GM21619 (cell line): ENCODE results near the gene KRTAP29-1.
"Not testable (repeated sequence)": the region's sequence is repeated elsewhere in the genome, so short reads cannot be mapped to it uniquely, and the experiment has no call there.

ENCODE experiments used
- ATAC-seq: cut with Tn5 transposase; IDR thresholded peaks from one replicate; pipeline ENCODE4 v1.9.1; 2021; ENCODE audit not compliant: unreplicated experiment

Gene KRTAP29-1

GRCh38 chr17:41301916-41302901 lies at the start of gene KRTAP29-1:
Gene KRTAP29-1 (minus strand): TSS chr17:41302851. CDS start chr17:41302851, 0 bp downstream.
- ATAC-seq, result no peak

- no peak for ATAC-seq
Observed at GRCh38 chr17:41351177-41351576, 48.5 kb upstream of the KRTAP29-1 start.

- ATAC-seq, result not testable (repeated sequence)
Observed at GRCh38 chr17:41350381-41350878, 47.8 kb upstream of the KRTAP29-1 start, which contains the start of gene KRT33A. Gene KRT33A (minus strand): TSS chr17:41350828. CDS start chr17:41350767, 61 bp downstream.

GRCh38 chr17:41347869-41348760 lies 45.5 kb upstream of the KRTAP29-1 start:
- ATAC-seq, result no peak

- ATAC-seq, result not testable (repeated sequence)
Observed at GRCh38 chr17:41346421-41346820, 43.8 kb upstream of the KRTAP29-1 start.

- no peak for ATAC-seq
Observed at GRCh38 chr17:41345992-41346391, 43.3 kb upstream of the KRTAP29-1 start.

GRCh38 chr17:41343029-41343428 lies 40.4 kb upstream of the KRTAP29-1 start:
- no peak for ATAC-seq

- no peak for ATAC-seq
Observed at GRCh38 chr17:41340934-41341861, 38.5 kb upstream of the KRTAP29-1 start.

- no peak for ATAC-seq
Observed at GRCh38 chr17:41340494-41340893, 37.8 kb upstream of the KRTAP29-1 start.

- no peak for ATAC-seq
Observed at GRCh38 chr17:41339571-41340172, 37.0 kb upstream of the KRTAP29-1 start.

- ATAC-seq, result no peak
Observed at GRCh38 chr17:41338961-41339485, 36.4 kb upstream of the KRTAP29-1 start.

GRCh38 chr17:41335747-41336146 lies 33.1 kb upstream of the KRTAP29-1 start:
- no peak for ATAC-seq

GRCh38 chr17:41334385-41335305 lies 32.0 kb upstream of the KRTAP29-1 start:
- ATAC-seq, result no peak

GRCh38 chr17:41333836-41334235 lies 31.2 kb upstream of the KRTAP29-1 start:
- ATAC-seq, result no peak

- no peak for ATAC-seq
Observed at GRCh38 chr17:41333098-41333497, 30.4 kb upstream of the KRTAP29-1 start.

- no peak for ATAC-seq
Observed at GRCh38 chr17:41332239-41332638, 29.6 kb upstream of the KRTAP29-1 start.

- no peak for ATAC-seq
Observed at GRCh38 chr17:41331606-41332005, 29.0 kb upstream of the KRTAP29-1 start.

- ATAC-seq, result no peak
Observed at GRCh38 chr17:41329279-41329948, 26.8 kb upstream of the KRTAP29-1 start.
